OCI-LY7 (cell line): ENCODE data around the gene GPC3. TPM values are rescaled to one million over a fixed set of nuclear protein-coding genes. Genes with fewer than 3 reads are reported as not detected.

ENCODE experiments used
- BruUV-seq: library from RNA; stranded (reverse); fragments of 400-500 nt; replicated peaks from 2 replicates; lab custom pipeline; 2021; lab: Mats Ljungman, UMichigan
- CTCF ChIA-PET: fragments of 300-600 bp; sonication (Branson Sonifier 250); formaldehyde crosslinking; loops from one replicate; lab custom pipeline; 2022; ENCODE audit warnings: antibody characterized with exemption; ENCODE audit not compliant: unreplicated experiment; lab: Charles Lee
- POLR2A ChIA-PET: fragments of 300-600 bp; sonication (Branson Sonifier 250); formaldehyde crosslinking; loops from one replicate; lab custom pipeline; 2022; ENCODE audit warnings: antibody characterized with exemption; lab: Charles Lee
- DNase-seq: peaks from one replicate; pipeline ENCODE4 v3.0.0-alpha.2; 2015; ENCODE audit warnings: low spot score
- H2AFZ ChIP-seq: fragments of 200-600 bp; sonication (generic), shearing (Covaris generic); 2 replicates; pipeline ENCODE4 v1.6.1; 2014; ENCODE audit warnings: mild to moderate bottlenecking, antibody characterized with exemption, low read length, moderate library complexity
- H3K27ac ChIP-seq: fragments of 200-600 bp; sonication (generic); 2 replicates; pipeline ENCODE4 v1.5.1; 2014; ENCODE audit warnings: mixed run types, low read depth, mild to moderate bottlenecking, moderate library complexity, low read length, inconsistent platforms; ENCODE audit not compliant: poor library complexity, severe bottlenecking
- H3K36me3 ChIP-seq: fragments of 200-600 bp; sonication (generic); 2 replicates; pipeline ENCODE4 v1.6.1; 2014; ENCODE audit warnings: mild to moderate bottlenecking, antibody characterized with exemption, low read length, moderate library complexity, mixed read lengths; ENCODE audit not compliant: insufficient read depth
- H3K4me1 ChIP-seq: fragments of 200-600 bp; sonication (generic); 2 replicates; pipeline ENCODE4 v1.5.1; 2014; ENCODE audit warnings: mild to moderate bottlenecking, low read length; ENCODE audit not compliant: insufficient read depth, poor library complexity, severe bottlenecking
- H3K4me2 ChIP-seq: fragments of 200-600 bp; sonication (generic); 2 replicates; pipeline ENCODE4 v1.6.1; 2014; ENCODE audit warnings: mild to moderate bottlenecking, low read length
- H3K4me3 ChIP-seq: fragments of 200-600 bp; sonication (generic); 2 replicates; pipeline ENCODE4 v1.5.1; 2014; ENCODE audit warnings: mild to moderate bottlenecking, low read depth, low read length; ENCODE audit not compliant: poor library complexity, severe bottlenecking
- H3K79me2 ChIP-seq: fragments of 200-600 bp; sonication (generic); 2 replicates; pipeline ENCODE4 v1.6.1; 2016; ENCODE audit warnings: low read depth, mild to moderate bottlenecking, low read length, moderate library complexity, mixed read lengths; ENCODE audit not compliant: insufficient read depth
- H3K9me2 ChIP-seq: fragments of 200-600 bp; sonication (generic); 2 replicates; pipeline ENCODE4 v1.6.1; 2016; ENCODE audit warnings: mild to moderate bottlenecking, low read length, mixed read lengths; ENCODE audit not compliant: insufficient read depth
- H3K9me3 ChIP-seq: fragments of 200-600 bp; sonication (generic); 2 replicates; pipeline ENCODE4 v1.6.1; 2014; ENCODE audit warnings: mild to moderate bottlenecking, mixed run types, low read length, mixed read lengths
- H4K20me1 ChIP-seq: fragments of 200-600 bp; sonication (generic); 2 replicates; pipeline ENCODE4 v1.6.1; 2014; ENCODE audit warnings: mild to moderate bottlenecking, antibody characterized with exemption, low read length, moderate library complexity, mixed read lengths; ENCODE audit not compliant: insufficient read depth
- EZH2phosphoT487 ChIP-seq: fragments of 200-600 bp; sonication (generic); IDR thresholded peaks from 2 replicates; pipeline ENCODE4 v1.6.1; 2018; ENCODE audit warnings: low read depth, borderline replicate concordance, mild to moderate bottlenecking, mixed run types, antibody characterized with exemption, low read length, moderate library complexity, mixed read lengths
- intact Hi-C: fragments of 100-400 bp; cut with micrococcal nuclease; formaldehyde crosslinking; loops from one replicate; pipeline ENCODE4 v1.10.0; 2022; ENCODE audit not compliant: unreplicated experiment
- total RNA-seq, 2 experiments: library from RNA; depleted of rRNA in 1 of 2; stranded (reverse); fragments of >200 nt in 1 of 2; shearing (Covaris generic) in 1 of 2; gene quantifications; 2 replicates each; pipeline ENCODE4 v1.2.3, GENCODE V29; 2014 to 2022
- TF ChIP-seq, protein P1 (sequence below): fragments of 200-600 bp; sonication (generic); conservative IDR thresholded peaks from 2 replicates; pipeline ENCODE4 v1.5.1; 2014; ENCODE audit warnings: mild to moderate bottlenecking, antibody characterized with exemption, low read length, moderate library complexity, mixed read lengths

GPC3 gene
- total RNA-seq, 2 experiments from 2014 or later: not detected

DNA sequence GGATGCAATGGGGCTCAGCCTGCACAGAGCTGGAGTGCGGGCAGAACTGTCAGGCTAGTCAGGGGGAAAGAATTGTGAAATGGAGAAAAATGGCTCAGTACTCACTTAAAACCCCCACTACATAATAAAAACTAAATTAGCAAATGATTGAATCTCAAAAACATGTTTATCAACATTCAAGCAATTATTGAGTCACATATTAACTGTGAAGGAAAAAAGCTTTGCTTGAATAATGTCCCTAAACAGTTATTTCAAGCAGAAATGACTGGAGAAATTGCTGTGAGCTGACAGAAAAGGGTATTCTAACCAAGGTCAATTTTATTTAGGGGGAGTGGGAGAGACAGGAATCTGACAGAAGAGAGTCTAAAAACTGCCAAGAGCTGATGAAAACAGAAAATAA, 37.4 kb downstream of the GPC3 start:
- H4K20me1 ChIP-seq: no peaks in the 10 kb centered on the region
- intact Hi-C loops: no loop called here

DNA sequence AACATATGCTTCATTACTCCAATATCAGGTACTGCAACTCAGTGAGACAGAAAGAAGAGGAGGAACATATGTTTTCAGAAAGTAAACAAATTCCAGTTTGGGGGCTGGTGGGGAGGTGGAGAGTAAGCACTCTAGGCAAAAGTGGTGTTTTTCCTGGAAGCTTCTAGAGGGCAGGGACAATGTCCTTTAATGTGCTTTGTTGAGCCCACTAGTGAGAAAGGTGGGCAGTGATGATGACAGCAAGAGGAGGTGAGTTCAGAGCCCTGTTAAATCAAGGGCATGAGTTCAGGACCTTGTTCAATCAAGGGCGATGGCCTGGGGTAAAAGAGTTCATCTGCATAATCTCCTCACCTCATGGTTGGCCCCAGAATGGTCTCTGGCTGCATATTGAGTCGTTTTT, 38.4 kb downstream of the GPC3 start:
- DNase-seq: no peak
- H3K4me3 ChIP-seq: no peak overlapping the region
- no peak overlapping the region for H2AFZ ChIP-seq
- no peak overlapping the region for H3K27ac ChIP-seq
- no peak overlapping the region for H3K4me2 ChIP-seq
- no peaks in the 10 kb centered on the region for H3K4me1 ChIP-seq
- no peaks in the 10 kb centered on the region for H4K20me1 ChIP-seq
- no peaks in the 10 kb centered on the region for H3K36me3 ChIP-seq
- POLR2A ChIA-PET: no interaction called here
- H3K79me2 ChIP-seq: no peaks in the 10 kb centered on the region
- no TSS peak for BruUV-seq
- no peaks in the 10 kb centered on the region for H3K9me3 ChIP-seq
- CTCF ChIA-PET: no interaction called here
- no peaks in the 10 kb centered on the region for H3K9me2 ChIP-seq
- no peak for TF ChIP-seq EZH2phosphoT487
- TF ChIP-seq, protein P1, sequence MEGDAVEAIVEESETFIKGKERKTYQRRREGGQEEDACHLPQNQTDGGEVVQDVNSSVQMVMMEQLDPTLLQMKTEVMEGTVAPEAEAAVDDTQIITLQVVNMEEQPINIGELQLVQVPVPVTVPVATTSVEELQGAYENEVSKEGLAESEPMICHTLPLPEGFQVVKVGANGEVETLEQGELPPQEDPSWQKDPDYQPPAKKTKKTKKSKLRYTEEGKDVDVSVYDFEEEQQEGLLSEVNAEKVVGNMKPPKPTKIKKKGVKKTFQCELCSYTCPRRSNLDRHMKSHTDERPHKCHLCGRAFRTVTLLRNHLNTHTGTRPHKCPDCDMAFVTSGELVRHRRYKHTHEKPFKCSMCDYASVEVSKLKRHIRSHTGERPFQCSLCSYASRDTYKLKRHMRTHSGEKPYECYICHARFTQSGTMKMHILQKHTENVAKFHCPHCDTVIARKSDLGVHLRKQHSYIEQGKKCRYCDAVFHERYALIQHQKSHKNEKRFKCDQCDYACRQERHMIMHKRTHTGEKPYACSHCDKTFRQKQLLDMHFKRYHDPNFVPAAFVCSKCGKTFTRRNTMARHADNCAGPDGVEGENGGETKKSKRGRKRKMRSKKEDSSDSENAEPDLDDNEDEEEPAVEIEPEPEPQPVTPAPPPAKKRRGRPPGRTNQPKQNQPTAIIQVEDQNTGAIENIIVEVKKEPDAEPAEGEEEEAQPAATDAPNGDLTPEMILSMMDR: no peak
- intact Hi-C loops: no loop called here

More for the DNA sequence above, 37.4 kb downstream of the GPC3 start:
- H3K27ac ChIP-seq: no peak overlapping the region
- H3K9me3 ChIP-seq: no peaks in the 10 kb centered on the region
- H3K4me3 ChIP-seq: no peak overlapping the region
- H3K4me2 ChIP-seq: no peak overlapping the region
- H2AFZ ChIP-seq: no peak overlapping the region
- H3K4me1 ChIP-seq: no peaks in the 10 kb centered on the region
- H3K36me3 ChIP-seq: no peaks in the 10 kb centered on the region
- no peaks in the 10 kb centered on the region for H3K9me2 ChIP-seq
- no peak for DNase-seq
- POLR2A ChIA-PET: no interaction called here
- CTCF ChIA-PET: no interaction called here
- H3K79me2 ChIP-seq: no peaks in the 10 kb centered on the region
- TF ChIP-seq, protein P1: no peak
- no peak for TF ChIP-seq EZH2phosphoT487
- BruUV-seq: no TSS peak

DNA sequence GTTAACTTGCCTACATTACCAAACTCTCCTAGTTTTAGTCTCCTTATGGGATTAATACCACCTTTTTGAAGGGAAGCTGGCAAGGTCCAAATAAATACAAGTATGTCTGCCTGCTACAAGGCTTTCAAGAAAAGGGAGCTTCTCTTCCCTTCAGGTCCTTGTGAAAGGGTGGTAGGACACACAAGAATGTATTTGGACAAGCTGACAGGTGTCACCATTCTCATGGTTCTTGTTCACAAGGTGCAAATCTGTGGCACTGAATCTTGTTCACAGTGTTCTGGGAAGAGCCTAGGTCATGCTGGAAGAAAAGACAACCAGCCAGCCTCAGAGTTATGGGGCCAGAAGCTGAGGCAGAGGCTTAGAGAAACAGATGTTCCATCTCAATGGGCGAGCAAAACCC, 41.9 kb downstream of the GPC3 start:
- H3K9me2 ChIP-seq: no peaks in the 10 kb centered on the region

More for the DNA sequence above, 41.9 kb downstream of the GPC3 start:
- Histone ChIP-seq H3K4me2 (no peak overlapping the region), H3K36me3 (no peaks in the 10 kb centered on the region), H3K79me2 (no peaks in the 10 kb centered on the region), H3K4me3 (no peak overlapping the region), H2AFZ (no peak overlapping the region), H3K4me1 (no peaks in the 10 kb centered on the region), H4K20me1 (no peaks in the 10 kb centered on the region), H3K9me3 (no peaks in the 10 kb centered on the region), H3K27ac (no peak overlapping the region)
- ChIA-PET POLR2A (no interaction called here), CTCF (no interaction called here)
- intact Hi-C loops: no loop called here
- DNase-seq: no peak
- TF ChIP-seq, protein P1: no peak
- BruUV-seq: no TSS peak
